Activated CD4-positive, alpha-beta T cell treated with anti-CD3 and anti-CD28 coated beads, Interleukin-2, amount 50 U/mL, for 4 hours (primary cell): ENCODE measurements around the gene TSPAN13.
A peak's percentile ranks its signal among the peaks of the same experiment; 100 is the strongest.

Source experiments
- DNase-seq, 2 experiments: peaks; one replicate each; pipeline ENCODE4 v3.0.0-alpha.2; 2020

The TSPAN13 gene

DNA sequence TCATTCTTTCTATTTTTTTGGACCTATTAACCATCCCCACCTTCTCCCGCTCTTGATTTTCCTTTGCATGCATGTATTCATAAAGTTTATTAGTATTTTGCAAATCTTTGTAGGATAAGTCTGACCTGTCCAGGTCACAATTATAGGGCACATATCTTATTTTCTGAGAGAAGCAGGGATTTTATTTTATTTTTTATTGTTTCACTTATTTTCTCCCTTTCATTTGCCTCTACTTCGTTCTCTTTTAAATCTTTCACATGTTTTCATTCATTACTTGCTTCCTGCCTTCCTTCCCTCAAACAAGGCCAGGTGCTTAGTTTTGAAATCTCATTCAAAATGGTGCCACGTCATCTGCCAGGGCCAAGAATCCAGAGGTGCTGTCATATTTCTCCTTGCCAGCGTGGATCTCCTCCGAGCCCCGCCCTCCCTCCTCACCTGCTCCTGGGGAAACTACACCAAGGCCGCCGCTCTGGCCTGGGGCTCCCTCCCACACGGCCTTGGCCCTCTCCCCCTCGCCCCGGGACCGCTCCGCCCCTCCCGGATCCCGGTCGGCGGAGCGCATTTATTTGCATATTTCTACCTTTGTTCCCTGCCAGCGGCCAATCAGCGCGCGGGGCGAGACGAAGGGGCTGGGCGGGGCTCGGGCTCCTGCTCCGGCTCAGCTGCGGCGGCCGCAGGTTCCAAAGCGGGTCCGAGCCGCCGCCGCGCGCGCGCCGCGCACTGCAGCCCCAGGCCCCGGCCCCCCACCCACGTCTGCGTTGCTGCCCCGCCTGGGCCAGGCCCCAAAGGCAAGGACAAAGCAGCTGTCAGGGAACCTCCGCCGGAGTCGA is at the start of gene TSPAN13:
Gene TSPAN13, plus strand, starts transcription at position 654 of the 830 bp plus-strand sequence. CDS start 213 bp downstream, outside the sequence.
- DNase-seq, result peak; percentile 23

DNA sequence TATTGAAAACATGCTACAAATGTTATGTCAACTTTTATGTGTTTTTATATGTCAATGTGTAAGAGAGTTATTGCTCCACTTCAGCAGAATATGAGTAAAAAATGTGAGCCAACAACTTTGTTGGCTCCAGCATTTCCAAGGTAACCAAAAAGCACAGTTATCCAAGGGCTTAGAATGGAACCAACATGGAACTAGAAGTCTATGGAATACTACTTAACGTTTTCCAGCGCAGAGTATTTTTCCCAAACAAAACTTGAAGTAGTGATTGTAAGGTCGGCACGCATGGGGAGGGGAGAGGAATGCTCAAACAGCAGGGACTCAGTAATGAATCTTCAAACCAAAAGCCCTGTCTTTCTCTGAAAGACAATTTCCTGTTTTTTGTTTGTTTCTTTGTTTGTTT is 45.0 kb upstream of the TSPAN13 start:
- DNase-seq, result no peak

DNA sequence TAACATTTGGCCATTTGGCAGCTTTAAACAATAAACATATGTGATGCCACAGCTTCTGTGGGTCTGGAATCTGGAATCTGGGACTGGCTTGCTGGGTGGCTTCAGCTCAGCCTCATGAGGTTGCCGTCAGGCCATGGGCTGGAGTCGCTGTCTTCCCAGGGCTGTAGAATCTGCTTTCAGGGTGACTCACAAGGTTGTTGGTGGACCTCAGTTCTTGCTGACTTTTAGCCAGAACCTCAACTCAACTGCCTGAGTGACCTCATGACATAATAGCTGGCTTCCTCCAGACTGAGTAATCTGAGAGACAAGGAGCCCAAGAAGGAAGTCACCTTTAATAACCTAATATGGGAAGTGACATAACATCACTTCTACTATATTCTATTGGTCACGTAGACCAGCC is 44.6 kb upstream of the TSPAN13 start:
- no peak for DNase-seq

DNA sequence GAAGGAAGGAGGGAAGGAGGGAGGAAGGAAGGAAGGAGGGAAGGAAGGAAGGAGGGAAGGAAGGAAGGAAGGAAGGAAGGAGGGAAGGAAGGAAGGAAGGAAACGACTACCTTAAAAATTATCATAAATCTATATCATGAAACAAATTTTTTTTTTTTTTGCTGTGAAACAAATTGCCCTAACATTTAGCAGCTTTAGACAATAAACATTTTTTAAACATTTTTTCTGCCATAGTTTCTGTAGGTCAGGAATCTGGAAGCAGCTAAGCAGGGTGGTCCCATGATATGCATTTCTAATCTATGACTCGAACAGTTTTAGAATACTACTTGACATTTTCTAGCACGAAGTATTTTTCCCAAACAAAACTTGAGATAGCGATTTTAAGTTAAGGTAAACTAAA is 42.9 kb upstream of the TSPAN13 start:
- no peak for DNase-seq

DNA sequence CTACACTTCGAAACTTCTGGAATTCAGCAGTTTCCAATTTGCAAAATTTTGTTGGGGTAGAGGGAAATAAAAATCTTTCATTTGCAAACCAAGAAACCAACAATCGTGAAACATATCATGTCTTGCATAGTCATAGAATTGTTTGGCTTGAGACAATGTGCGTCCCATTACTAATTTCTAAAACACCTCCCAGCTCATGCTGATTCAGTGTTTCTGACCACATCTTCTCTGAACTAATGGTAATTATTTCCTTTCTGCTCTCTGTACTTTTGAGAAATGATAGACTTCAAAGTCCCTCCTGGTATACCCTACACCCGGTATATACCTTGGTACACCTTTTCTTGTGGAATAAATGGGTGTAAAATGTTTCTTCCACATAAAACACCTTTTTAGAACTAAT is 41.8 kb upstream of the TSPAN13 start:
- DNase-seq, result no peak

DNA sequence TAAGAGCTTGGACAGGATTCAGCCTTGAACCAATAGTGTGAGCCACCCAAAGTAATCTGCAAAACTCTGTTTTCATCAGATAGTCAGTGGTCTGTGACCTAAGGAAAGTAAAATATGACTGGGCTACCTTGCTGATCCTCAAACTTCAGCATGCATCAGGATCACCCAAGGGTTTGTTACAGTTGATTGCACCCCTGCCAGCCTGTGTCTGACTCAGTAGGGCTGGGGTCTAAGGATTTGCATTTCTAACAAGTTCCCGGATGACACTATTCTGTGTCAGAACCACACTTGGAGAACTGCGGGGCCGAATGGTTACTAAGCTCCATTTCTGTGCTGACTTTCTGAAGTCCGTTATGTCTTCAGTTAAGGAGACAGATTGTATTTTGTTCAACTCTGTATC is 40.6 kb upstream of the TSPAN13 start:
- no peak for DNase-seq

DNA sequence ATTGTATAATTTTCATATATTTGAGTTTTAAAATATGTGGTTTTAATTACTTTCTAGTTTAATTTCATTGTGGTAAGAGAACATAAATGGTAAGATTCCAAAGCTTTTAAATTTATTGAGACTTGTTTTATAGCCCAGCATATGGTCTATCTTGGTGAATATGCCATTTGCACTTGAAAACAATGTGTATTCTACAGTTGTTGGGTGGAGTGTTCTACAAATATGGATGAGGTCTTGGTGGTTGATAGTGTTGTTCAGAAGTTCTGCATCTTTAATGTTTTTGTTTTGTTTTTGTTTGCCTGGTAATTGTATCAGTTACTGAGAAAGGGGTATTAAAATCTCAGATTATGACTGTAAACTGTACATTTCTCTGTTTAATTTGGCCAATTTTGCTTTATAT is 37.6 kb upstream of the TSPAN13 start:
- no peak for DNase-seq

DNA sequence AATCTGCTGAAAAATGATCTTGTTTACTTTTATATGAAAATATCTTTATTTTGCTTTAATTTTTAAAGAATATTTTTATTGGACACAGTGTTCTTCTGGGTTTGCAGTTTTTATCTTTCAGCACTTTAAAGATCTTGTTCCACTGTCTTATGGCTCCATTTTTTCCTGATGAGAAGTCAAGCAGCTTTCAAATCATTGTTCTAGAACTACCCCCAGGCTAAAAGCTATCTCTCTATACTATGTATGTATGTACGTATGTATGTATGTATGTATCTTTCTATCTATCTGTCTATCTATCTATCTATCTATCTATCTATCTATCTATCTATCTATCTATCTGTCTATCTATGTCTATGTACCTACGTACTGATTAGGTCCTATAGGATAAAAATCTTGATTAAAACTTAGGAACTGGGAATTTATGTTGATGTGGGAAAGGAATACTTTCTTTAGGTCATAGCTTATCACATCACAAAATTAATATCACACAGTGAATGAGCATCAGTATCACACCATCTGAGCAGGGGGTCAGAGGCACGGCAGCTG is 35.4 kb upstream of the TSPAN13 start:
- DNase-seq, result no peak

DNA sequence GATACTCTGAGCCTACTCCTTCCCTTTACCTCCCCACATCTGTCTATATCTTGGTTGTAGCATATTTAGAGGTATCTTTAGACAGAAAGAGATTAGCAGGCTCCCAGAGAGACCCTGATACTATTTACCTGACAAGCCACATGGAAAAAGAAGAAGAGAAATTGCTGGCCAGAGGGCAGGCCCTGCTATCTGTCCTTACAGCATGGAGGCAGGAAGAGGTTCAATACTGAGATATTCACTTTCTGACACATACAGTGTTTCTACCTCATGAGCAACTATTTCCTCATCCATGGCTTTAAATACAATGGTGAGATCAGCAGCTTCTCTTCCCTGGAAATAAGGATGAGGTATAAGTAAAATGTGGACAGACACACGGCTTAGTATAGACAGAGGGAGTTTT is 33.9 kb upstream of the TSPAN13 start:
- no peak for DNase-seq

DNA sequence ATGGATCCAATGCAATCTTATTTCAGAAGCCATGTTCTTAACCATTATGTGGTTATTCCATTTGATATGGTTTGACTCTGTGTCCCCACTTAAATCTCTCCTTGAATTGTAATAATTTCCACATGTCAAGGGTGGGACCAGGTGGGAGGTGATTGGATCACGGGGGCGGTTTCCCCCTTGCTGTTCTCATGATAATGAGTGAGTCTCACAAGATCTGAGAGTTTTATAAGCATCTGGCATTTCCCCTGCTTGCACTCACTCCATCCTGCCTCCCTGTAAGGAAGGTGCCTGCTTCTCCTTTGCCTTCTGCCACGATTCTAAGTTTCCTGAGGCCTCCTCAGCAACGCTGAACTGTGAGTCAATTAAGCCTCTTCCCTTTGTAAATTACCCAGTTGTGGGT is 32.0 kb upstream of the TSPAN13 start:
- DNase-seq, result no peak

DNA sequence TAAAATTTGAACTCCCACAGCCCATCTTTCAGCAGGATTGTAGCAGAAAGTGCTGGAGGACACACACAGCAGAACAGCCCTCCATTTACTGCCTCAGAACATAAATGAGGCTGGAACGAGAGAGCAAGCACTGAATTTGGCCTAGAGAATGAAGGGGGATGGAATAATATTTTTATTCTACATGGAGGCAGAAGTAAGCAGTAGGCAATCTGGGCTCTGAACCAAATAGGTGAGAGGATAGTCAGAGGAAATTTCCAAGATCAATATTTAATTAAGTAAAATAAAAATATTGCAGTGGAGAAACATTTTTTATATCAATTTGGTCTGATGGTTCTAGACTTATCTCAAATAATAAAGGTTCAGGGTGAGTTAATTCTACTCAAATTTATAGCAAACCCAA is 29.2 kb upstream of the TSPAN13 start:
- no peak for DNase-seq

DNA sequence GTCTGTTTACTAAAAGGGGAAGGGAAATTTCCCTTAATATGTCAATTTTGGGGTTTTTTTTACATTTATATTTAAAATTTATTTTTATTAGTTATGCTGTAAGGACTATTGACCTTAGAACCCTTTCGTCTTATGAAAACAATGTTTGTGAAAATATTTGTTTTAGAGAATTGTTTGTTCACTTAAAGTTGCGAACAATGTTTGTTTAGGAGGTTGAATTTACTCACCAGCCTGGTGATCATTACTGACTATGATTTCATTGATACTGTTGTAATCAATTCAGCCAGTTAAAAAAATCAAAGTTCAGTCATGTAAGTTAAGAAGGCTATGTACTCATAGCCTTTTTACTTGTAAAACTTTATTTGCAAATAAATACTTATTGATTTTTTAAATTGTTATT is 27.4 kb upstream of the TSPAN13 start:
- no peak for DNase-seq

DNA sequence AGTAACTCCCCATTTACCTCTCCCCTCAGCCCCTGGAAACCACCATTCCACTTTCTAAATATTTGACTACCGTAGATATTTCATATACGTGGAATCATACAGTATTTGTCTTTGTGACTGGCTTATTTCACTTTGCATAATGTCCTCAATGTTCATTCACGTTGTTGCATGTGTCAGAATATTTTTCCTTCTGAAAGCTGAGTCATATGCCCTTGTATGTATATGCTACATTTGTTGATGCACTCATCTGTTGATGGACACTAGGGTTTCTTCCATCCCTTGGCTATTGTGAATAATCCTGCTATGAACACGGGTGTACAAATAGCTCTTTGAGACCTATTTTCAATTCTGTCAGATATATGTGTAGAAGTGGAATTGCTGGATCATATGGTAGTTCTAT is 25.8 kb upstream of the TSPAN13 start:
- DNase-seq, result no peak

DNA sequence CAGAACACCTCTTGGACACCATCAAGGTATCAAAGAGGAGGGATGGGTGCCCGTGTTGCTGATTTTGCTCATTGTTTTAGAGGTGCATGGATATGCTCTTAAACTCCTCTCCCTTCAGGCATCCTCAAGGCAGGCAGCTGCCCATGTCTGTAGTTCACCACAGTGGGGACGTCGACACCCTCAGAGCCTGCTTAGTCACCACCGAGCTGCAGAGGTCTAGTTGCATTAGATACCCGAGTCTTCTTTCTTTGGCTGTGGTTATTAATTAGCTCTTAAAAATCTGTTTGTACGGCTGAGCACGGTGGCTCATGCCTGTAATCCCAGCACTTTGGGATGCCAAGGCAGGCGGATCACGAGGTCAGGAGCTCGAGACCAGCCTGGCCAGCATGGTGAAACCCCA is 24.7 kb upstream of the TSPAN13 start:
- DNase-seq, result no peak

DNA sequence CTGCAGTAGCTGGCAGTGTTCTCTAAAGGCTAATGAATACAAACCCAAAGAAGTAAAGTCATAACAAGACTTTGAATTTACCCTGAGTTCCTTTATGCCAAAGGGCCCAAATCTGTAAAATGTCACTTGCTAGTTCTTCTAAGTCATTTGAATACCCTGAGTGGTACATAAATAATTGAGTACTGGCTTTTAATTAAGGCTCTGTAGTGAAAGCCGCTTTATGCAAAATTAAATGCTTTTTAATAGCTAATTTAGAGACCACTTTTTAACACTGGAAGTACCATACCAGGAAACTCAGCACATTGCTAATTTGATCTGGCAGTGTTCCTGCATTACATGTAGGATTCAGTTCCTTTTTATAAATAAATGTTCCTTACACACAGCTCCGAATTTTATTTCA is 24.0 kb upstream of the TSPAN13 start:
- no peak for DNase-seq

DNA sequence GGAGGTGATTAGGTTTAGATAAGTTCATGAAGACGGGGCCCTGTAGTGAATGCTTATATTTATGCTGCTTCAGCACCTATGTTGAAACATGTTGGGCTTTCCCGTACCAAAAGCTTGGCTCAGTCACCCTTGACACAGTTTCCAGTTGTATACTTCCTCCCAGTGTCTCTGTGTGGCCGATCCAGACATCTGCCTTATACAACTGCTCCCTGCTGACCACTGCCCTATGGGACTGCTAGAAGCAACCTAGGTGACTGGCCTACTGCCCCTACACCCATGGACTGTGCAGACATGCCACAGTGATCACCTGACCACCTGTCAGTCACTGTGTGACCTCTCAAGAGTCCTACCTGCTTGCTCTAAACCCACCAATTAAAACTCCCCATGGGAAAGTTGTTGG is 22.6 kb upstream of the TSPAN13 start:
- DNase-seq, result no peak

DNA sequence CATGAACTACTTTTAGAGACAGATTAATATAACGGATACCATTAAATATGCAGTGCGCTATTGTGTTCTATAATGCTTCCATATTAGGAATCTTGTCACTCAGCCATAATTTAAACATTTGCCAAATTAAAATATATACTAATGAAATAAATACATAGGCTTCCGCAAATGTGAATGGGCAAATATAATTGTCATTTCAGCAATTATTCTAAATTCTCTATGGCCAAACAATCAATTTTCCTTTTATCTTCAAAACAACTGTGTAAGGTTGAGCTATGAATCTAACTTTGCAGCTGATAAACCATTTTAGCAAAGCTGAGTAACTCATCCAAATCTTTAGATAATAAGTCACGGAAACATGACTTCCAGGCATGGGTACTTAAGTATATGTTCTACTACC is 20.7 kb upstream of the TSPAN13 start:
- DNase-seq, result no peak

DNA sequence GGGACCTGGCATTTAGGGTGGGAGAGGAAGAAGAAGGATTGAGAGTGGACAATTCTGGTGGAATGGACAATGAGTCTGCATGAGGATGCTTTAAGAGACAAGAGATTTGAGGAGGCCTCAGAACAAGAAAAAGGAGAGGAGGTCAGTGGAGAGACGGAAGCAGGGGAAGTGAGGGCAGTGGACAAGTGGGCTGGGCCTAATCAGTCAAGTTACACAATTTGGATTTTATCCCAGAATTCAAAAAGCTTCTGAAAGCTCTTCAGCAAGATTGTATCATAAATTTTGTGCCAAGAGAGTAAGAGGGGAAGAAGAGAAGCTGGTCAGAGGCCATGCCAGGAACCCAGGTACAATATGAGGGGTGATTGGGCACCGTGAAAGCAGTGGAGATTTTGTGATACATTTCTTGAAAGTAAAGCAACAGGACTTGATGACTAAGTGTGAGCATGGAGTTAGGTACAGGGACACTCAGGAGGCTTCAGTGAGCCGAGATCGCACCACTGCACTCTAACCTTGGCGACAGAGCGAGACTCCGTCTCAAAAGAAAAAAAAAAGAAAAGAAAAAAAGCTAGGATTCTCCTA is 19.3 kb upstream of the TSPAN13 start:
- DNase-seq, result no peak

DNA sequence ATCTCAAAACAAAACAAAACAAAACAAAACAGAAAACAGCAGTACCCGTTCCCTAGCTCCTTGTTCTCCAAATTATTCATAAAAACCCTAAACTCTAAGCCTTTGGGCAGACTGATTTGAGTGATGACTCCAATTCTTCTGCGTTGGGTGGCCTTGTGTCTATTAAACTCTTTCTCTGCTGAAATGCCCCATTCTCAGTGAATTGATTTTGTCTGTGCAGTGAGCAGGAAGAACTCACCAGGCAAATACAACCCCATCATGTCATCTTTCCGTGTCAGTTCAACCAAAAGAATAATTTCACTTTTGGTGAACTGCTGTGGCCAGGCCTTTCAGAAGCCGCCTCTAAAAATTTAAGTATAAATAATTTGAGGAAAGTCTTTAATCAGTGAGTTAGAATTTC is 18.5 kb upstream of the TSPAN13 start:
- DNase-seq, result no peak

DNA sequence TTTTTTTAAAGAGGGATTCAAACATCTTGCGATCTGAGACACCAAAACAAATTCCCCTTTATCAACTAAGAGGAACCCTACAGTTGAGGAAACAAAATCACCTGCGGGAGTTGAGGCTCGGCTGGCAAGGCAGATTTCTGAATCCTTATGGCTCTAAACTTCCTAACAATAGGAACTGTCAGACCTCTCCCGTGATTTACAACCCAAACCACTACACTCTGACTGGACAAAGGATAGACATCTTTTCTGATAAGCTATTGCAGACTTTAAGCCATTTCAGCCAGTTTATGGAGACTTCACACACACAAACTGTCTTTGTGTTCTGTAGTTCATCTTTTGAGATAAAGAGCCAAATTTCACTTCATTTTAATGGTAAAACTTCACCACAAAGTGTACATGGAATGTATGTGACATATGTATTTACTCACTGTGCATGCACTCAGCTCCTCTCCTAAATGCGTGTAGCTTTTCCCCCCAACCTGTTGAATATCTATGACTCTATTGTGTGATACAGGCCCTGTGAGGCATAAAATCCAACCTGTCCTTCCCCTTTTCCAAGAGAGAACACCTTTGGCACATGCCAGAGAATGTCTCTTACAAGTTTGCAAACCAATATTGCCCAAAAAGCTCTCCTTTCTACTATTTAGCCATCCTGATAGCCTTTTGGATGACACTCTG is 15.4 kb upstream of the TSPAN13 start:
- DNase-seq, result no peak

DNA sequence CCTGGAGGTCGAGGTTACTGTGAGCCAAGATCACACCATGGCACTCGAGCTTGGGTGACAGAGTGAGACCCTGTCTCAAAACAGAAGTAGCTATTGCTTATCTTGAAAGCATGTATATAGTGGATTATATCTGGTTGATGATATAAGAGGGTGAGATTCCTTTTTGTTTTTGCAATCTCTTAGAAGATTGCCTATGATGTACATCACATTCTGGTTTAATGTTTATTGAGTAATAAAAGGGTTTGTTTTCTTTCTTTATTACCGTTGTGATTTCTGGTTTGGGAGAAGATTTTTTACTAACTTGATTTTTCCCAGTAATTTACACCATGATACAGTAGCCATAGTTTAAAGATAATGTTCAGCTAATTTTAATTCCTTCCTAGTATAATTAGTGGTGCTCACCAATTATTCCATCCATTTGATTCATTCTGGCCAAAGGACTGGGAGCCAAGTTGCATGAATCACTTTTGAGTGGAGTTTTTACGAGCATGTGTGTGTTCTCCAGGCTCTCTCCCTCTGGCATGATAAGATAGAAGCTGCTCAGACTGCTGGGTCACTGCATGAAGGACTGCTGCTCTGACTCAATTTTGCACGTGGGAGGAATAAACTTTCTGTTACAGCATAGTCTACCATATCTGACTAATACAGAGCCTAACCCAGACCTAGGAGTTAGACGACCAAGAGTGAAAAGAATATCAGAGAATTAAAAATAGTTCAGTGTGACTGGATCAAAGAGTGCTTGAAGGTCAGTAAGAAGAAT is 13.5 kb upstream of the TSPAN13 start:
- no peak for DNase-seq

DNA sequence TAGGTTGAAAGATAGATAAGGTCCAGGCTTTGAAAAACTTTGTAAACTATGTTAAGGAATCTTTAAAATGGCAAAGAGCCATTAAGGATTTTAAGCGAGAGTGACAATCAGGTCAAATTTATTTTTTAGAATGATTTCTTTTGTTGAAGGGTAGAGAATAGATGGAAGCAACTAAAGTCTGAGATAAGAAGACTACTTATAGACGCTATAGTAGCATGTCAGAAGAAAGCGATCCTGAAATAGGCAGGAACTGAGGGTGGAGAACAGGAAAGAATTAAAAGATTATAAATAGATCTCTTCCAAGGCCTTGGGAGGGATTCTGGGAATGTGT is 13.0 kb upstream of the TSPAN13 start:
- DNase-seq, result no peak

DNA sequence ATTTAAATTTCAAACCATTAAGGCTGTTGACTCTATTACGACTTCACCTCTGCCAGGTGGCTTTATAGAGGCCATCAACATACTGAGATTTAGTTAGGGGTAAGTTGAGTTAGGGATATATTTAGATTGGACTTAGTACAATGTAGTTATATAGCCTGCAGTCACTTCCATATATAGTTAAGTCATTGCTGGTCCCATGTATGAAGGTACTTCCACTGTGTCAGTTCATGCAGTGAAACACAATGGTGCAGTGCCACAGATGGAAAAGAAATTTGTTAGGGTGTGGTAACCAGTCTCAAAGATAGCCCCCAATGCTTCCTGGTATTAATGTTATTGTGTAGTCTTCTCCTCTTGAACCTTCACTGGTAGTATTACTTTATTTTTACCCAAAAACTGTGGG is 12.6 kb upstream of the TSPAN13 start:
- DNase-seq, result no peak
